Muscle of leg (tissue), 11 donors: ENCODE data around the gene NDUFAF5. TPM values are rescaled to one million over a fixed set of nuclear protein-coding genes. Genes with fewer than 3 reads are reported as not detected.
A peak's percentile ranks its signal among the peaks of the same experiment; 100 is the strongest.

ENCODE experiments used
- DNase-seq: peaks from one replicate; pipeline ENCODE4 v3.0.0; 2013
- H3K27ac ChIP-seq: one replicate; pipeline ENCODE4 v1.5.1; 2013; ENCODE audit warnings: mild to moderate bottlenecking, low read length, control low read depth
- H3K27me3 ChIP-seq: one replicate; pipeline ENCODE4 v1.6.1; 2013; ENCODE audit warnings: low read length; ENCODE audit not compliant: control insufficient read depth, insufficient read depth
- H3K36me3 ChIP-seq: one replicate; pipeline ENCODE4 v1.6.1; 2013; ENCODE audit warnings: low read length; ENCODE audit not compliant: control insufficient read depth, insufficient read depth
- H3K4me1 ChIP-seq: one replicate; pipeline ENCODE4 v1.6.1; 2013; ENCODE audit warnings: low read length; ENCODE audit not compliant: control insufficient read depth, insufficient read depth
- H3K4me3 ChIP-seq: one replicate; pipeline ENCODE4 v1.5.1; 2013; ENCODE audit warnings: low read length, control low read depth
- H3K9me3 ChIP-seq: replicated peaks from 2 replicates; pipeline ENCODE4 v1.6.1; 2013; ENCODE audit warnings: low read depth, low read length; ENCODE audit not compliant: control insufficient read depth
- WGBS: methylation state at CpG from one replicate; pipeline ENCODE4 v1.1.5; 2013; ENCODE audit warnings: missing lambda C conversion rate; ENCODE audit not compliant: insufficient coverage; 5-methylcytosine and 5-hydroxymethylcytosine counted together
- polyA plus RNA-seq, 8 donors: library from polyadenylated mRNA; unstranded; fragments of 120-200 nt; gene quantifications; one replicate each; pipeline versions ENCODE4 v1.2.1 to v1.2.3, GENCODE V29; 2013; ENCODE audit warnings: inconsistent platforms in 1 of 8, low replicate concordance in 1 of 8; ENCODE audit not compliant: insufficient read length in 8 of 8, insufficient read depth in 1 of 8
- total RNA-seq: library from RNA; stranded (reverse); fragments of 120-200 nt; gene quantifications from one replicate; pipeline ENCODE4 v1.2.4, GENCODE V29; 2013

The NDUFAF5 gene
- total and polyA plus RNA-seq, 9 donors: 14.0 to 26.0 (median 17.9) TPM

GRCh38 chr20:13814672-13815071 lies 29.8 kb downstream of the NDUFAF5 start:
- Histone ChIP-seq H3K27me3 (no peaks in the 10 kb centered on the region), H3K4me3 (no peak overlapping the region), H3K9me3 (no peaks in the 10 kb centered on the region), H3K4me1 (no peaks in the 10 kb centered on the region), H3K27ac (no peak overlapping the region), H3K36me3 (peaks cover 40% of the 10 kb centered on the region)
- no CpG with 5 or more reads among the region's 4 CpGs for WGBS
- DNase-seq: no peak

- no CpG with 5 or more reads among the region's 3 CpGs for WGBS
Observed at GRCh38 chr20:13816757-13817156, 31.9 kb downstream of the NDUFAF5 start.

GRCh38 chr20:13817342-13817741 lies 32.5 kb downstream of the NDUFAF5 start:
- H3K4me1 ChIP-seq: no peaks in the 10 kb centered on the region
- no peak overlapping the region for H3K27ac ChIP-seq
- H3K27me3 ChIP-seq: no peaks in the 10 kb centered on the region
- H3K36me3 ChIP-seq: peaks cover 26% of the 10 kb centered on the region
- no peak overlapping the region for H3K4me3 ChIP-seq
- no peaks in the 10 kb centered on the region for H3K9me3 ChIP-seq
- no peak for DNase-seq

More at GRCh38 chr20:13816757-13817156, 31.9 kb downstream of the NDUFAF5 start:
- Histone ChIP-seq H3K27me3 (no peaks in the 10 kb centered on the region), H3K4me3 (no peak overlapping the region), H3K36me3 (peaks cover 30% of the 10 kb centered on the region), H3K4me1 (no peaks in the 10 kb centered on the region), H3K9me3 (no peaks in the 10 kb centered on the region), H3K27ac (no peak overlapping the region)
- DNase-seq: no peak

GRCh38 chr20:13819885-13820645 lies 35.2 kb downstream of the NDUFAF5 start:
- no peak overlapping the region for H3K4me3 ChIP-seq
- 86% methylated on average over 1 of the region's 5 CpGs for WGBS
- H3K9me3 ChIP-seq: no peaks in the 10 kb centered on the region
- H3K27ac ChIP-seq: no peak overlapping the region
- peaks cover 14% of the 10 kb centered on the region for H3K36me3 ChIP-seq
- peak; percentile 57 for DNase-seq
- H3K4me1 ChIP-seq: no peaks in the 10 kb centered on the region
- H3K27me3 ChIP-seq: no peaks in the 10 kb centered on the region

- Histone ChIP-seq H3K4me1 (no peaks in the 10 kb centered on the region), H3K36me3 (peaks cover 6% of the 10 kb centered on the region), H3K27me3 (peaks cover 2% of the 10 kb centered on the region), H3K4me3 (no peak overlapping the region), H3K9me3 (no peaks in the 10 kb centered on the region), H3K27ac (no peak overlapping the region)
- DNase-seq: no peak
- WGBS: 75% methylated on average over 5 of the region's 7 CpGs
Observed at GRCh38 chr20:13821876-13822275, 37.0 kb downstream of the NDUFAF5 start.

- H3K27me3 ChIP-seq: peaks cover 2% of the 10 kb centered on the region
- H3K4me3 ChIP-seq: no peak overlapping the region
- no peak overlapping the region for H3K27ac ChIP-seq
- no peak for DNase-seq
- no peaks in the 10 kb centered on the region for H3K9me3 ChIP-seq
- no CpG with 5 or more reads among the region's 2 CpGs for WGBS
- H3K4me1 ChIP-seq: no peaks in the 10 kb centered on the region
- peaks cover 6% of the 10 kb centered on the region for H3K36me3 ChIP-seq
Observed at GRCh38 chr20:13822459-13822858, 37.6 kb downstream of the NDUFAF5 start.

GRCh38 chr20:13824459-13824858 lies 39.6 kb downstream of the NDUFAF5 start:
- H3K27me3 ChIP-seq: peaks cover 2% of the 10 kb centered on the region
- no peaks in the 10 kb centered on the region for H3K36me3 ChIP-seq
- H3K4me3 ChIP-seq: no peak overlapping the region
- no peak for DNase-seq
- H3K9me3 ChIP-seq: no peaks in the 10 kb centered on the region
- H3K27ac ChIP-seq: no peak overlapping the region
- H3K4me1 ChIP-seq: no peaks in the 10 kb centered on the region
- no CpG with 5 or more reads among the region's 3 CpGs for WGBS

GRCh38 chr20:13825465-13825864 lies 40.6 kb downstream of the NDUFAF5 start:
- no peak overlapping the region for H3K4me3 ChIP-seq
- H3K27ac ChIP-seq: no peak overlapping the region
- WGBS: no CpG with 5 or more reads among the region's 5 CpGs
- H3K27me3 ChIP-seq: peaks cover 2% of the 10 kb centered on the region
- H3K9me3 ChIP-seq: no peaks in the 10 kb centered on the region
- no peak for DNase-seq
- H3K4me1 ChIP-seq: no peaks in the 10 kb centered on the region
- H3K36me3 ChIP-seq: no peaks in the 10 kb centered on the region

GRCh38 chr20:13831476-13831875 lies 46.6 kb downstream of the NDUFAF5 start:
- no peaks in the 10 kb centered on the region for H3K36me3 ChIP-seq
- H3K4me3 ChIP-seq: no peak overlapping the region
- 80% methylated on average over 1 of the region's 3 CpGs for WGBS
- no peak overlapping the region for H3K27ac ChIP-seq
- DNase-seq: no peak
- no peaks in the 10 kb centered on the region for H3K27me3 ChIP-seq
- H3K9me3 ChIP-seq: no peaks in the 10 kb centered on the region
- no peaks in the 10 kb centered on the region for H3K4me1 ChIP-seq

- H3K27ac ChIP-seq: no peak overlapping the region
- no peaks in the 10 kb centered on the region for H3K36me3 ChIP-seq
- H3K9me3 ChIP-seq: no peaks in the 10 kb centered on the region
- 55% methylated on average over 6 of the region's 7 CpGs for WGBS
- no peak for DNase-seq
- H3K4me3 ChIP-seq: no peak overlapping the region
- peaks cover 2% of the 10 kb centered on the region for H3K27me3 ChIP-seq
- H3K4me1 ChIP-seq: no peaks in the 10 kb centered on the region
Observed at GRCh38 chr20:13838664-13839063, 53.8 kb downstream of the NDUFAF5 start.
